NCI-H345 (cell line): ENCODE measurements around the gene RANBP1.

ENCODE experiments used
- DNase-seq: peaks from one replicate; lab custom pipeline; 2025; lab: John Stamatoyannopoulos, UW

RANBP1 gene

GRCh38 chr22:20124083-20124787 lies 8.3 kb downstream of the RANBP1 start:
- DNase-seq: no peak

GRCh38 chr22:20125201-20126174 lies 9.6 kb downstream of the RANBP1 start:
- DNase-seq: no peak

GRCh38 chr22:20126284-20127029 lies 10.6 kb downstream of the RANBP1 start:
- DNase-seq: peak; percentile 48

GRCh38 chr22:20127318-20127868 lies 11.5 kb downstream of the RANBP1 start:
- no peak for DNase-seq

- no peak for DNase-seq
Measured at GRCh38 chr22:20127869-20128618, 12.1 kb downstream of the RANBP1 start.

GRCh38 chr22:20128619-20128901 lies 12.7 kb downstream of the RANBP1 start:
- DNase-seq: no peak

- no peak for DNase-seq
Measured at GRCh38 chr22:20128902-20129746, 13.2 kb downstream of the RANBP1 start.

- no peak for DNase-seq
Measured at GRCh38 chr22:20129747-20130014, 13.8 kb downstream of the RANBP1 start.

GRCh38 chr22:20130319-20130718 lies 14.4 kb downstream of the RANBP1 start:
- DNase-seq: peak; percentile 42

- DNase-seq: peak; percentile 59
Measured at GRCh38 chr22:20130731-20131596, 15.1 kb downstream of the RANBP1 start.

GRCh38 chr22:20131597-20131858 lies 15.6 kb downstream of the RANBP1 start, which contains the start of gene ZDHHC8:
ZDHHC8 (plus strand) TSS chr22:20131804; CDS start chr22:20131948, 144 bp downstream.
- DNase-seq: no peak

GRCh38 chr22:20131859-20132685 lies 16.2 kb downstream of the RANBP1 start:
- DNase-seq: no peak

- no peak for DNase-seq
Measured at GRCh38 chr22:20132686-20133246, 16.9 kb downstream of the RANBP1 start.

GRCh38 chr22:20133930-20134549 lies 18.1 kb downstream of the RANBP1 start:
- no peak for DNase-seq

GRCh38 chr22:20135265-20135664 lies 19.4 kb downstream of the RANBP1 start:
- no peak for DNase-seq

GRCh38 chr22:20135806-20136602 lies 20.1 kb downstream of the RANBP1 start:
- DNase-seq: no peak

GRCh38 chr22:20136603-20136873 lies 20.6 kb downstream of the RANBP1 start:
- no peak for DNase-seq

GRCh38 chr22:20137113-20137512 lies 21.2 kb downstream of the RANBP1 start:
- DNase-seq: no peak
